ENCODE data around the gene TAOK3. TPM values are rescaled to one million over a fixed set of nuclear protein-coding genes. Genes with fewer than 3 reads are reported as not detected.

TAOK3 gene
- total and polyA plus RNA-seq, 2 of the 4 experiments (the other 2 are of a cell fraction): 26.3 to 54.5 TPM

GRCh38 chr12:118391836-118392235 is 19.1 kb upstream of the TAOK3 start:
- Histone ChIP-seq H4K8ac (ENCODE audit: low read depth in 2 of 2, low read length in 2 of 2) (no peak overlapping the region), H3K4me3 (ENCODE audit: insufficient read depth, low read depth, low read length) (no peak overlapping the region), H3K4ac (ENCODE audit: low read depth, low read length) (no peak overlapping the region), H3K9ac (ENCODE audit: low read depth, low read length) (no peak overlapping the region), H2BK20ac (ENCODE audit: low read depth, low read length) (no peak overlapping the region), H4K20me1 (ENCODE audit: insufficient read depth, low read length) (no peaks in the 10 kb centered on the region), H3K79me1 (ENCODE audit: low read depth in 1 of 2, low read length in 2 of 2) (peaks cover 3 to 8% of the 10 kb centered on the region in 2 experiments; a peak in 2 of 4 replicates), H2AK5ac (ENCODE audit: low read depth, low read length) (no peak overlapping the region), H3K9me1 (ENCODE audit: insufficient read depth, low read length) (no peaks in the 10 kb centered on the region), H3K36me3 (ENCODE audit: control insufficient read depth, insufficient read depth, low read length) (peaks cover 48% of the 10 kb centered on the region), H3K4me1 (ENCODE audit: control insufficient read depth, insufficient read depth, low read length) (no peaks in the 10 kb centered on the region), H2BK15ac (ENCODE audit: low read depth, low read length) (no peak overlapping the region), H2BK5ac (ENCODE audit: low read depth, low read length, poor library complexity, severe bottlenecking) (no peak overlapping the region), H3K18ac (ENCODE audit: low read depth, low read length) (no peak overlapping the region), H3K9me3 (ENCODE audit: control insufficient read depth, insufficient read depth, low read length) (no peaks in the 10 kb centered on the region), H3K27ac (ENCODE audit: insufficient read depth, low read length) (no peak overlapping the region), H3K14ac (replicated peaks; ENCODE audit: low read depth, low read length) (no peak overlapping the region), H3K56ac (ENCODE audit: extremely low read depth, insufficient read depth, low read length) (no peak overlapping the region), H2AFZ (replicated peaks; ENCODE audit: low read length, poor library complexity) (no peak overlapping the region), H3K4me2 (ENCODE audit: low read depth, low read length) (no peak overlapping the region), H2BK120ac (ENCODE audit: low read depth, low read length) (no peak overlapping the region), H2AK9ac (replicated peaks; ENCODE audit: low read depth, low read length, poor library complexity) (no peak overlapping the region), H3K23ac (ENCODE audit: low read depth, low read length) (no peak overlapping the region), H4K5ac (ENCODE audit: low read depth, low read length) (no peak overlapping the region), H3K27me3 (ENCODE audit: control insufficient read depth, insufficient read depth, low read length) (no peaks in the 10 kb centered on the region), H4K91ac (ENCODE audit: insufficient read depth, low read depth, low read length) (no peak overlapping the region)
- dilution Hi-C loops (cut with HindIII; ENCODE audit: low sequenced_read_pairs, unreplicated experiment): no loop called here
- no peak for DNase-seq
- in situ Hi-C loops (cut with MboI; ENCODE audit: low sequenced_read_pairs): loop anchor here (25.0 kb wide), 1 partner anchor 355 kb away; no protein-coding TSS in a partner anchor
- WGBS, 2 experiments (ENCODE audit: extremely low coverage in 2 of 2, insufficient read length in 1 of 2): no CpG with 5 or more reads among the region's 1 CpG
- ATAC-seq (ENCODE audit: low read depth): no peak
- TF ChIP-seq BHLHE40 (IDR thresholded peaks at IDR 0.05; ENCODE audit: low read depth, low read length): no peak
- TF ChIP-seq CEBPB (IDR thresholded peaks at IDR 0.05; ENCODE audit: low read depth, low read length): no peak
- no TSS peak for BruUV-seq (replicated peaks)
- intact Hi-C loops (cut with micrococcal nuclease): no loop called here
- CTCF ChIA-PET: interaction anchor here (1.1 to 1.5 kb wide), 3 partner anchors 13 to 14 kb away, joined by 3 to 5 read pairs (median 4); no protein-coding TSS in a partner anchor
- POLR2A ChIA-PET (ENCODE audit: unreplicated experiment): interaction anchor here (1.0 kb wide), 1 partner anchor 19 kb away, joined by 3 read pairs; no protein-coding TSS in a partner anchor
